ENCODE data around the gene BPIFB3. TPM values are rescaled to one million over a fixed set of nuclear protein-coding genes. Genes with fewer than 3 reads are reported as not detected.

The BPIFB3 gene, protein sequence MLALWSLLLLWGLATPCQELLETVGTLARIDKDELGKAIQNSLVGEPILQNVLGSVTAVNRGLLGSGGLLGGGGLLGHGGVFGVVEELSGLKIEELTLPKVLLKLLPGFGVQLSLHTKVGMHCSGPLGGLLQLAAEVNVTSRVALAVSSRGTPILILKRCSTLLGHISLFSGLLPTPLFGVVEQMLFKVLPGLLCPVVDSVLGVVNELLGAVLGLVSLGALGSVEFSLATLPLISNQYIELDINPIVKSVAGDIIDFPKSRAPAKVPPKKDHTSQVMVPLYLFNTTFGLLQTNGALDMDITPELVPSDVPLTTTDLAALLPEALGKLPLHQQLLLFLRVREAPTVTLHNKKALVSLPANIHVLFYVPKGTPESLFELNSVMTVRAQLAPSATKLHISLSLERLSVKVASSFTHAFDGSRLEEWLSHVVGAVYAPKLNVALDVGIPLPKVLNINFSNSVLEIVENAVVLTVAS
- total RNA-seq = not detected

DNA sequence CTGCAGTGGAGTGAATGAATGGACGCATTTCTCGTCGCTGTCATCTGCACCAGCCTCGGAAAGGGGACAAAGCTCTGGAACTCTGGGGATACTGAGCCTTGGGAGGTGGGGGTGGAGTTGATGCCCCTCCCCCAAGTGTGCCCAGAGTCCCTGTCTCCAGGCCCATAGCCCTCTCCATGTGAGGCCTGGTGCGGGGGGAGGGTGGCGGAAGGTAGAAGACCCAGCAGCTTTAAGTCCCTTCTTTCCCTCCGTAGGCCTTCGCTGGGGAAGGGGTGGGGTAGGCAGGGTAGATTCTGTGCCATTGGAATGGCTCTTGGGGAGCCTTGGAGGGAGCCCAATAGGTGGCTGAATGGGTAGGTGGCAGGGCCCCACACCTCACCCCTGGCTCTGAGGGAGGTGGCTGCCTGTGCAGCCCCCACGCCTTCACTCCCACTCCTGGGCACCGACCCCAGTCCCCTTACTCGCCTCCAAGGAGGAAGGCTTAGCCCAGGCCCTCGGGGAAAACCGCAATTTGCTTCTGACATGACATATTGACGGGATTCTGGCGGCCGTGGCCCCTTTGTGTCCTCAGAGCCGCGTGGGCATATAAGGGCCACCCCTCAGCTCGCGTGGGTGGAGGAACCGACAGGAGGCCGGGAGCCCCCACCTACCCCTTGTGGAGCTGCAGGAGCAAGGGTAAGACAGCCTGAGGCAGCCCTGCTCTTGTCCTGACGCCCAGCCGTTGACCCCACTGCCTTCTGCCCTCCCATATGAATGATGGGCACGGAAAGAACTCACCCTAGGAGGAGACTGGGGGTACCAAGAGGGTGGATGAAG is at the start of gene BPIFB3:
TSS of gene BPIFB3 (plus strand) at position 613 of the 816 bp plus-strand sequence. CDS start 1,533 bp downstream, outside the sequence.
- DNase-seq = no peak

- no peak for DNase-seq
Measured at GRCh38 chr20:33004141-33004751, 49.5 kb upstream of the BPIFB3 start, which contains the start of gene SUN5. SUN5 (minus strand) TSS chr20:33004433; CDS start chr20:33004340, 93 bp downstream.

DNA sequence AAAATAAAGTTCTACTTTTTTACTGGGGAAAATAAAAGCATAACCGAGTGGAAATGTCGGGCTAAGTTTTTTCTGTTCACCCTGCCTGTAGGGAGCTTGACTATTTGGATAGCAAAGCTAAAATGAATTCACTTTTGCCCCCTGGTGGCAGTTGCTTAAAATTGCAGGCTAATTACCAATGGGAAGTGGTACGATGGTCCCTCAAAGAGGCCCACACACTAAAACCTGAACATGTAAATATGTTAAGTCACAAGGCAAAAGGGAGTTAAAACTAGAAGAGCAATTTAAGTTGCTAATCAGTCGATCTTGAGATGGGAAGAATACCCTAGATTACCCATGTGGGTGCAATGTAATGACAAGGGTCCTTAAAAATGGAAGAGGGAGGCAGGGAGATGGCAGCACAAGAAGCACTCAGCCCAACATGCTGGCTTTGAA is 48.6 kb upstream of the BPIFB3 start:
- DNase-seq = no peak

GRCh38 chr20:33005908-33006775 is 47.6 kb upstream of the BPIFB3 start:
- DNase-seq = no peak

DNA sequence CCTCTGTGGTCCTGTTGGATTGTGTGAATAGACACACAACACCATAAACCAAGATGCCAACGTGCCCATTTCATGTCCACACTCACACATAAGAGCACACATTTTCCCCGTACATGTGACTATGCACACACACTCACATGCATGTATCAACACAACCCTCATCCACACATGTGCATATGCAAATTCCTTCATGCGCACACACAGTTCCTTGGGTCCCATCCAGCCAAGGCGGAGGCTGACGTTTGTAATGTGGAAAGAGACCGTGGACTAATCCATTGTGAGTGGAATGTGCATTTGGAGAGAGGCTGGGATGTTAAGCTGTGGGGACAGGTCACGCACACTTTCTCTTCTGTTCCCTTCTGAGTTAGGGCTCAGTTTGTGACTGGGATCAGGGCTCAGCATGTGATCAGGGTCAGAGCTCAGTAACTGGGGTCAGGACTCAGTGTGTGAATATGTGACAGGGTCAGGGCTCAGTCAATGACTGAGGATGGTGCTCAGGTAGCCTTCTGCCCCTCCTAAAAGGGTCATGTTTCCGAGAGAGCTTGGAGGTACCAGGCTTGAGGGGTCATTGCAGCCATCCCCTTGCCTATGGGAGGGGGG is 46.8 kb upstream of the BPIFB3 start:
- no peak for DNase-seq

DNA sequence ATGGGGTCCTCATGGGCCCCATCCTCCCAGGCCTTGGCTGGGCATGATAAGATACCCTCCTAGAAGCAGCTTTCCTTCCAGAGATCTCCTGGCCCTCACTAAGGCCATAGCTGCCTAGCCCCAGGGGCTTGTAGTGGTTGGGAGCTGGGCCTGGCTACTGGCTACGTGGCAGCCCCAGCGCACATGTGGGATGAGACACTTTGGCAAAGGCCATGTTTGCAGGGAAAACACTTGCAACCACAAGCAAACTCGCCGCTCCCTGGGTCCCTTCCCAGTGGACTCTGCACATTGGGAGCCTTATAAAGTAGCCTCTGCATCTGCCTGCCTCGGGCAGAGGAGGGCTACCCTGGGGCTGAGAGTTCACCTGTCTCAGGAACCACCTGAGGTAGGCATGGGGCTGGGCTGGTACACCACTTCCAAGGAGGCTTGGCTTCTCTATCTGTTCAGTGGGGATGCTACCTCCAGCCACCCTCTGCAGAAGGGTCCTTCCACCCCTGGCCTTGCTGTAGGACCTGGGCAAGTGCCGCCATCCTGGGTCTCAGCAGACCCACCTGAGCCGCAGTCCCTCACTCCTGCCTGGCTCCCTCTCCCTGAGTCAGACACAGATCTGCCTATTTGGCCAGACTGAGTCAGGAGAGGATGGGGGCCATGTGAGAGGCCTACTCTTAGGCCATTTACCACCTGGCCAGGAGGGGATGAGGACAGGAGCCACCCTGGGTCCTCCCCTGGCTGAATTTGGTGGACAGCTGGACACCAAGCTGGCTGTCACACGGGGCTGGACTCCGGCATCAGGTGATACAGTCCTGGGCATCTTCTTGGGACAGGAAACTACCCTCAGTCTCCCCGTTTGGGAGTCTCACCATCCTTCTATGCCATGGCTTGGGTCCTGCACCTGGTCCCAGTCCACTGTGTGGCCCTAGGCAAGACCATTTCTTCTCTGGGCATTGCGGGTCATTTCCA is 46.0 kb upstream of the BPIFB3 start, which contains the start of gene BPIFB2:
TSS of gene BPIFB2 (plus strand) at position 329 of the 960 bp plus-strand sequence. CDS start 871 bp downstream, outside the sequence.
- DNase-seq = no peak

DNA sequence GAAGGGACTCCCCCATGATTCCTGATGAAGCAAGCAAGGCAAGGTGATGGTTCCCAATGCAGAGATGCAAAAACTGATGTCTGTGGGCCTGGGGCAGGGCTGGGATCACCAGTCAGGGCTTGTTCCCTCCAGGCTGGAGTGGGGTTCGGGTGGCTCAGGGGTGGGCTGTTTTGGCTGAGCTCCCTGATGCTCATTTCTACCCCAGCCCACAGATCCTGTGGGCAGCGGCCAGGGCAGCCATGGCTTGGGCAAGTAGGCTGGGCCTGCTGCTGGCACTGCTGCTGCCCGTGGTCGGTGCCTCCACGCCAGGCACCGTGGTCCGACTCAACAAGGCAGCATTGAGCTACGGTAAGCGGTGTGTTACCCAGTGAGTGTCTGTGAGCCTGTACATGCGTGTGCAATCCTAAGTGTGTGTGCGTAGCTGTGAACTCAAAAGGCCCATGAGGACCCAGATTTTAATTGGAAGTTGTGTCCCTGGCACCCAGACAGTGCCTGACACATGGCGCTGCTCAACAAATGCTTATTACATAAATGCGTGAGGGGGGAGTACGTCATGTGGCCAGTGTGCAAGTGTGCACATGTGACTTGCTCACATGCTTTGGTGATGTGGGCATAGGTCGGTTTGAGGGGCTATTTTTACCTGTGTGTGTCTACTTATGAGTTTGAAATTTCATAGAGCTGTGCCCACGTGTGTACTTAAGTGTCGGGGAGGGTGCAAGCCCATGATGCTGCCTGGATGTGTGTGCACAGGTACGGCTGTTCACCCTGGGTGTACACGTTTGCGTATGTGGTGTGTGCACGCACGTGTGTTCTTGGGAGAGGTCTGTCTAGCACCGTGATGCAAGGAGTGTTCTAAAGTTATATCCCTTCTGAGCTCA is 45.1 kb upstream of the BPIFB3 start:
- no peak for DNase-seq

DNA sequence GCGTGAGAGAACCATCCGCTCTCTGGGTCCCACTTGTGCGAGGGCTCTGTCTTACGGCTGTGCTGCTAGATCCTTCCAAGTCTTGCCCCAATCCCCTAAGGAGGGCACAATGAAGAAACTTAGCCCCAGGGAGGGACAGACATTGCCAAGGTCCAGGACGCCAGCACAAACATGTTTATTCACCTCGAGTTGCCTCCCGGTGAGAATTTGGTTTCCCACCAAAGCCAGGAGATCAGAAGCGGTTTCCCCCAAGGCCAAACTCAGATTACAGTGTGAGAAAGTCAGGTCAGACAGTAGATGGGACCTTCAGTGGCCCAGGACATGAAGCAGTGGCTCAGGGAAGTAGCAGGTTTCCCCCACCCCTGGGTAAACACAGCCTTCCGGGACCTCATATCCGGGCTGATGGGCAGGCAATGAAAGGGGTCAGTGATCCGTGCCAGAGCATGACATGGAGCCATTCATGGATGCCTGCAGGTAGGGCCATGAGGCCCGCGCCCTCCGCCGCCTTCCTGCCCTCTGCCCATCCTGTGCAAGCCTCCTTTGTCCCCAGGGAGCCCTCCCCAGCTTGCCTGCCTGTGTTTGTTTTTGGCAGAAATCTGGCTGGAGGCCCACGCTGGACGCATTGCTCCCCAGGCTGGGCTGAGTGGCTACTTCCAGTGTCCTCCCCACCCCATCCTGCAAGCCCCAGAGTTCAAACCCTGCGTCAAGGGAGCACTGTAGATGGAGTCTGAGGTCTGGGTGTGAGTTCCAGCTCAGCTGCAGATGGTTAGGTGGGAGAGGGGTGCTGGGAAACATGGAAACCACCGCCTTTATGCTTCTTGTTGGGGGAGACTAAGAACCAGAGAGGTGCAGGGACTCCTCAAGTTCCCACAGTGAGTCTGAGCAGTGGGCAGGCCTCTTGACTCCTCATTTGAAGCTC is 44.2 kb upstream of the BPIFB3 start:
- no peak for DNase-seq

DNA sequence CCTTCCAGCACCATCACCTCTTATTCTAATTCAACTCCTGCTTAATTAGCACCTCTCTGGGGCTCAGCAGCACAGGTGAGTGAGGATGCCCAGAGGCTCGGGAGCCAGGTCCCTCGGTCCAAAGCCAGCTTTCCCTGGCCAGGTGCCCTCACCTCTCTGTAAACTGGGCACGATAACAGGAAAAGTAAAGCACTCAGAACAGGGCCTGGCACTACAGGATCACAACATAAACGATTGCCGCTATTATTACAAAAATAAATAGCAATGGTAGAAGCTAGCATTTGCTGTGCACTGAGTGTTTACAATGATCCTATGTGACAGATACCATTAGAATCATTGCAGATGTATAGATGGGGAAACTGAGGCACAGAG is 43.6 kb upstream of the BPIFB3 start:
- DNase-seq = no peak

- no peak for DNase-seq
Measured at GRCh38 chr20:33010674-33011449, 42.8 kb upstream of the BPIFB3 start.

DNA sequence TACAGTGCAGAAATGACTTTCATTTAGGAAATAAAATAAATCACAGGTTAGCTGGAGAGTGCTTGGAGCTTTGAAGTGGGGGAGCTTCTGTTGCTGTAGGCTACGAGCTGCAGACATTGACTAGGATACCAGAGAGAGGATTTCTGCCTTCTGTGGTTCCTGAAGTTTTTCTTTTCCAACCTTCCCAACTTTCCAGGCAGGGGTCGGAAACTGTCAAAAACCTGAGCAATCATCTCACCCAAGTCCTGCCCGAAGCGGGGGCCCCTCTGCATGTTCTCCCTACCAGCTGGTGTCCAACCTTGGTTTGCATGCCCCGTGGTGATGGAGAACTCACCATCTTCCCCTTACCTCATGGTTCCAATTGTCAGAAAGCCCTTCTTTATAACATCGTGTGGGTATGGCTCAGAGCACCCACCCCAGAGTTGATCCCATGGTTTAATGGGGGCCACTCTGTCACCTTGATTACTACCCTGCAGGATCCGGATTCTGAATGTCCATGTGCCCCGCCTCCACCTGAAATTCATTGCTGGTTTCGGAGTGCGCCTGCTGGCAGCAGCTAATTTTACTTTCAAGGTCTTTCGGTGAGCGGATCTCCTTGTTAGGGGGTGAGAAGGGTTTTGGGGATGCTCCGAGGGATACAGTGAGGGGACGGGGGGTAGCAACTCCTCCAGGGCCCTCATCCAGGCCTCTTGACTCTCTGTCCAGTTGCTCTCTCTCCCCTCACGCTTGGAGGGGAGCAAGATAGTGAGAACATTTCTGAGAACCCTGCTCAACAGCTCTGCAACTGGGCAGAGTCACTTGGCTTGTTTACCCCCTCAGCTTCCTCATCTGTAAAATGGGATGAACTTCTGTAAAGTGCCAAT is 41.1 kb upstream of the BPIFB3 start:
- no peak for DNase-seq

- DNase-seq = no peak
Measured at GRCh38 chr20:33013701-33014326, 39.9 kb upstream of the BPIFB3 start.

GRCh38 chr20:33014336-33015113 is 39.2 kb upstream of the BPIFB3 start:
- no peak for DNase-seq

DNA sequence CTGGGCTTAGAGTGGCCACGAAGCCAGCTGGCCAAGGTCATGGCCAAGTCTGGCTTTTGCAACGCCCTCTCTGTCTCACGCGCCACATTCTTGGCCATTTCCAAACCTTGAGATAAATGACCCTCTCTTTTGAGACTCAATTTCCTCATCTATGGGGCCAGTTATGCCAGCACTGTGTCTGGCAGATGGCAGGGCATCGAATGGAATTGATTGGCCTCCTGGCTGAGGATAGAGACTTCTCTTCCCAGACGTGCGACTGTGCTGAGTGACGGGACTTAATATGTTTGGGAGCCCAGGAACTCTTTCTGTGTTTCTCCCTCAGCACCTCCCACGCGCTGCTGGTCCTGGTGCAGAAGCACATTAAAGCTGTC is 38.6 kb upstream of the BPIFB3 start:
- no peak for DNase-seq
